Measurements from ENCODE around the gene EEPD1. TPM values are rescaled to one million over a fixed set of nuclear protein-coding genes. Genes with fewer than 3 reads are reported as not detected.
"Not testable (repeated sequence)": the region's sequence is repeated elsewhere in the genome, so short reads cannot be mapped to it uniquely, and the experiment has no call there.

EEPD1 gene
- total RNA-seq, 1 donor from 2014 or later: 9.6 TPM

DNA sequence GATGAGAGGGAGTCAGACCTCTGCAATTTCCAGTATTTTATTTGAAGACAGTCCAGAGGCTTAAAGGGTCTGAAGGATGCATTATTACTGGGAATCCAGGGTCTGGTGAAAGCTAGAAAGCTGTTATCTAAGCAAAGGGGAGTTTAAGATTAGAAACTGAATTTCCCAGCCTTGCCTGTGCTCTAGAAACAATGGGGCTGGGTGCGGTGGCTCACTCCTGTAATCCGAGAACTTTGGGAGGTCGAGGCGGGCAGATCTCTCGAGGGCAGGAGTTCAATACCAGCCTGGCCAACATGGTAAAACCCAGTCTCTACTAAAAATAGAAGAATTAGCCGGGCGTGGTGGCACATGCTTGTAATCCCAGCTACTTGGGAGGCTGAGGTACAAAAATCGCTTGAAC lies 165.1 kb downstream of the EEPD1 start:
- ATAC-seq (no peak), DNase-seq (no peak)
- intact Hi-C loops (cut with micrococcal nuclease): no loop called here

DNA sequence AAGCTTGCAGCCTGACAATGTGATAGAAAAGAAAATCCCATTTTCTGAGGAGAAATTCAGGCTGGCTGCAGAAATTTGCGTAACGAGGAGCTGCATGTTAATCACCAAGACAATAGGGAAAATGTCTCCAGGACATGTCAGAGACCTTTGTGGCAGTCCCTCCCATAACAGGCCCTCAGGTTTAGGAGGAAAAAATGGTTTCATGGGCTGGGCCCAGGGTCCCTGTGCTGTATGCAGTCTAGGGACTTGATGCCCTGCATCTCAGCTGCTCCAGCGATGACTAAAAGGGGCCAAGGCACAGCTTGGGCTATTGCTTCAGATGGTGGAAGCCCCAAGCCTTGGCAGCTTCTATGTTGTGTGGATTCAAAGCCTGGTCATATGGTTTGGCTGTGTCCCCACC lies 168.2 kb downstream of the EEPD1 start:
- intact Hi-C loops (cut with micrococcal nuclease); DNase-seq; ATAC-seq: not testable (repeated sequence)

DNA sequence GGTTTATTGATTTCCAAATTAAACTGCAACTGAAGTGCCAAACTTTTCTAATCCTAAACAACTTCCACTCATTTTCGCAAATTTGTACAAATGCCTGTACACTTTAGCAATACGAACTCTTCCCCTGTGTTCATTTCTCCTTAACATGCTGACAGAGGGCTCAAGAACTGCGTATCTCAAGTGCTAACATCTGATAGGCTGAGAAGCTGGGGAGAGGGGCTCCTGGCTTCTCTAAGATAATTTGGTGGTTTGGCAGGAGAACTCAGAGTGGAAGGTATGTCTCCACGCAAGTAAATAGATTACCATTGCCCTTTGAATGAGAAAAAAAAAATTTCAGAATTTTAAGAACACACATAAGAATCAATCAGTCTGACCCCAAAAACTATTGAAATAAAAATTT lies 183.3 kb downstream of the EEPD1 start:
- ATAC-seq (no peak), DNase-seq (no peak)
- intact Hi-C loops (cut with micrococcal nuclease): no loop called here

DNA sequence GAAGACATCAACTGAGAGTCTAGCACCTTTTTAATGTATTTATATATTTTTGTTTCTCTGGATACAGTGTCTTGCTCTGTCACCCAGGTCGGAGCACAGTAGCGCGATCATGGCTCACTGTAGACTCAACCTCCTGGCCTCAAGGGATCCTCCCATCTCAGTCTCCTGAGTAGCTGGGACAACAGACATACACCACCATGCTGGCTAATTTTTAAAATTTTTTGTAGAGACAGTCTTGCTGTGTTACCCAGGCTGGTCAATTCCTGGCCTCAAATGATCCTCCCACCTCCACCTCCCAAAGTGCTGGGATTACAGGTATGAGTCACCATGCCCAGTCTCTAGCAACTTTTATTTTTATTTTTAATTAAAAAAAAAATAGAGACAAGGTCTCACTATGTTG lies 185.2 kb downstream of the EEPD1 start:
- intact Hi-C loops (cut with micrococcal nuclease): no loop called here
- ATAC-seq: no peak

DNA sequence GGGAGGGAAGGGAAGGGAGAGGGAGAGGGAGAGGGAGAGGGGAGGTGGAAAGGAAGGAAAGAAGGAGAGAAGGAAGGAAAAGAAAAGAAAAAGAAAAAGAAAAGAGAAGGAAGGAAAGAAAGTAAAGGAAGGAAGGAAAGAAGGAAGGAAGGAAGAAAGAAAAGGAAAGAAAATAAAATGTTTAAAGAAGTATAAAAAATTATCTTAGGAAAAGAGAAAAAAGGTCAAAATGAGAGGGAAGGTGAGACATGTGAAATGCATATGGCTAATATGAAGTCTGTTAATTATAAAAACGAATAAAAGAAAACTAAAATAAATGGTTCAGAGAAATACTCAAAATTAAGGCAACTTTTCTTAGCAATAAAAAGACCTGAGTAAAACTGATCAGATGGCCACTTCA lies 190.5 kb downstream of the EEPD1 start:
- DNase-seq (no peak), ATAC-seq (no peak)
- intact Hi-C loops (cut with micrococcal nuclease): no loop called here

More for the DNA sequence above, 185.2 kb downstream of the EEPD1 start:
- no peak for DNase-seq

DNA sequence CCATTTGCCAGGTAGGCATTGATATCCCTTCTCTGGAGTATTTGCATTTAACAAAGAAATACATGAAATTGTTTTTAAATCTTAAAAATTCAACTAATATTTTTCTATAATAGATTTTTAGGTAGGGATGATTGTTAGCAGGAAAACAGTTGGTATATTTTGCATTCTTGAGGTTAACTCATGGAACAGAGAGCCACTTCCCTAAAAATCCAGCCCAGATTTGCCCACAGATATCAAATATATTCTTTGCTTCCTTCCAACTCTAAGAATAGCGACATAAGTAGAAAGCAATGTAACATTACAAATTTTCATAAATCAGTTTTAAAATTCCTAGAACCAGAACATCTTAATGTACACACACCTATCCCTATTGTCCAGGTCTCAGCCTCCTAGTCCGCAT lies 191.6 kb downstream of the EEPD1 start:
- DNase-seq: no peak

DNA sequence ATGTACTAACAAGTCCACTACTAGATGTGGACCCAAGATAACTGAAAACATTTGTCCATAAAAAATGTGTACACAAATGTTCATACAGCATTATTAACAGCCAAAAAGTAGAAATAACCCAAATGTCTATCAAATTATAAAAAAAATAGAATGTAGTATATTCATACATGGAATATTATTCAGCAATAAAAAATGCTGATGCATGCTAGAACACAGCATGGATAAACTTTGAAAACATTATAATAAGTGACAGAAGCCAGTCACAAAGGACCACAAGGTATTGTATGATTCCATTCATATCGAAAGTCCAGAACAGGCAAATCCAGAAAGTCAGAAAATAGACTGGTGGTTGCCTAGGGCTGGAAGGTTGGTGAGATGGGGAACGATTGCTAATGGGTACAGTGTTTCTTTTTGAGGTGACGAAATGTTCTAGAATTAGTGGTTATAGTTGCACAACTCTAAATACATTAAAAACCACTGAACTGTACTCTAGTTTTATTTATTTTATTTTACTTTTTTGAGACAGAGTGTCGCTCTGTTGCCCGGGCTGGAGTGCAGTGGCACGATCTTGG lies 193.3 kb downstream of the EEPD1 start:
- no peak for DNase-seq
- intact Hi-C loops (cut with micrococcal nuclease): no loop called here
- ATAC-seq: no peak

More for the DNA sequence above, 191.6 kb downstream of the EEPD1 start:
- intact Hi-C loops (cut with micrococcal nuclease): no loop called here
- no peak for ATAC-seq

DNA sequence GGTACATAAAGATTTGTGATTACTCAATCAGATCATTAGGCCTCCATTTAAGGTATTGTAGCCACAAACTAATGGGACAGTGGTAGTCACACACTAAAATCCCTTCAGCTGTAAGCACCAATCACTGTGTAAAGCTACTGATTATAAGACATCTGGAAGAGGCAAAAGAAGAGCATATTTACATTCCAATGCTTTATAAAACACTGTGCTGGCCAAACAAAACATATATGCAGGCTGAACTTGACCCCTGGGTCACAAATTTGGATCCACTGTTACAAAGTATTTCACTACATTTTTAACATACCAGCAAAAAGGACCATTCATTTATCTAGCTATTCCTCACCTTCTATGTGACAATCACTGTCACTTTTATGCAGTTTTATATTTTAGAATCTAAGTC lies 195.2 kb downstream of the EEPD1 start:
- ATAC-seq (no peak), DNase-seq (no peak)
- intact Hi-C loops (cut with micrococcal nuclease): no loop called here

DNA sequence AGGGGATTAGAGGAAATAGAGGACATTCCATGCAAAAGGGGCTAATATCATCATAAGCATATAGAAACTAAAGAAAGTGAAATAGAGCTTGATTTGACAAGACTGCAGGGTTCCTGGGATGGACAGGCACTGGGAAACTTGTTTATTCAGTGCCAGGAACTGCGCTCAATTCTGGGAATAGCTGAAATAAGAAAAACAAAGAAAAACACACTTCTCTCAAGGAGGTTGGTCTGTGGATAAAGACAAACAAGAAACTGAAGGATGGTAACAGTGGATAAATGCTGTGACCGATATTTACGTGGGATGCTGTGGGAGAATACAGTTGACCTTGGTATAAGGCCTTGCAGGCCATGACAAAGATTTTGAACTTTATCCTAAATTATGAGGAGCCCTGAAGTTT lies 195.7 kb downstream of the EEPD1 start:
- intact Hi-C loops (cut with micrococcal nuclease): no loop called here
- ATAC-seq: no peak
- DNase-seq: no peak

DNA sequence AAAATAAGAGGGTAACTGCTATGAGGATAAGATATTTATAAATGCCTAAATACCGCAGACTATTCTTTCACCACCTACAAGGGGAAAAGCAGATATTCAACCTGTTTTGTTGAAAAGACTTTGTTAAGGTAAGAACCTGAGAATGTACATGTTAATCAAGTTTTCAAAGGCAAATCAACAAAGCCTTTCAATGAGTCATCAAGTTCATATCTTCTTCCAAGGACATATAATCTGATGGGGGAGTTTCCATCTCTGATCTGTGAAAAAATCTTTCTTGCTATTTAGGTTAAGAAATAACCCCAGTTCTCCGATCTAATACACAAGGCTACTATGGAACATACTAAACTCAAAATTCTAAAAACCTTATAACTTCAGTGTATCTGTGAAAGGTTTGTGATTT lies 196.6 kb downstream of the EEPD1 start:
- intact Hi-C loops (cut with micrococcal nuclease): no loop called here
- ATAC-seq (no peak), DNase-seq (no peak)

Other genes with a start within 250 kb of the EEPD1 start
- 1.3 TPM for gene ANLN, start 236.6 kb downstream of the EEPD1 start, total RNA-seq

Data from left ventricle myocardium superior (tissue), 1 donor.